Activated CD4-positive, alpha-beta memory T cell treated with anti-CD3 and anti-CD28 coated beads for 36 hours (primary cell): Measurements from ENCODE around the gene PSMD9. TPM values are rescaled to one million over a fixed set of nuclear protein-coding genes. Genes with fewer than 3 reads are reported as not detected.

Source experiments
- CTCF ChIA-PET: fragments of 350-600 bp; sonication (Branson Sonifier 250); formaldehyde crosslinking; loops from one replicate; lab custom pipeline; 2021; ENCODE audit warnings: antibody characterized with exemption, inconsistent platforms; lab: Charles Lee
- POLR2A ChIA-PET: fragments of 350-600 bp; sonication (Branson Sonifier 250); formaldehyde crosslinking; loops from one replicate; lab custom pipeline; 2021; ENCODE audit warnings: antibody characterized with exemption; lab: Charles Lee
- DNase-seq: peaks from one replicate; pipeline ENCODE4 v3.0.0-alpha.2; 2020
- H3K27ac Mint-ChIP-seq: one replicate; pipeline ENCODE4 v1.8.0; 2021; ENCODE audit warnings: mixed read lengths
- H3K27me3 Mint-ChIP-seq: one replicate; pipeline ENCODE4 v1.8.0; 2021; ENCODE audit warnings: mixed read lengths
- H3K36me3 Mint-ChIP-seq: one replicate; pipeline ENCODE4 v1.8.0; 2021; ENCODE audit warnings: mixed read lengths
- H3K4me1 Mint-ChIP-seq: one replicate; pipeline ENCODE4 v1.8.0; 2021; ENCODE audit warnings: low read depth, mixed read lengths
- H3K4me3 Mint-ChIP-seq: one replicate; pipeline ENCODE4 v1.8.0; 2021; ENCODE audit warnings: mild to moderate bottlenecking, mixed read lengths
- H3K9me3 Mint-ChIP-seq: one replicate; pipeline ENCODE4 v1.8.0; 2021; ENCODE audit warnings: mixed read lengths
- intact Hi-C: fragments of 100-400 bp; cut with micrococcal nuclease; formaldehyde crosslinking; loops from one replicate; pipeline ENCODE4 v1.15.1; 2023
- total RNA-seq, 2 experiments: library from RNA; stranded (reverse); gene quantifications; one replicate each; pipeline ENCODE4 v1.2.3, GENCODE V29; 2021

Gene PSMD9
- total RNA-seq, 2 experiments from 2014 or later: 60.7 to 64.1 TPM

DNA sequence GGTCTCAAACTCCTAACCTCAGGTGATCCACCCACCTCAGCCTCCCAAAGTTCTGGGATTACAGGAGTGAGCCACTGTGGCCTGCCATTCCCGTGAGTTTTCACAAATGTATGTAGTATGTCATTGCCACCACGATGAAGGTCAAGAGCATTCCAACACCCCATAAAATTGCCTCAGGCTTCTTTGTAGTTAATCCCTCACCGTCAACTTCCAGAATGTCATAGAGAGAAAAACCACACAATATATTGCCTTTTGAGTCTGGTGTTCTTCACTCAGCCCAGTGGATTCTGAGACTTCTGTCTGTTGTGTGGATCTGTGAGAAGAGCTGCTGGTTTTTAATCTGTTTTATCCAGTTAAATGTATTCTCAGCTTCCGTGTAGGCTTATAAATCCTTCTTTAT, 17.2 kb downstream of the PSMD9 start:
- H3K27ac Mint-ChIP-seq: no peak overlapping the region
- POLR2A ChIA-PET: no interaction called here
- peaks cover 6% of the 10 kb centered on the region for H3K4me1 Mint-ChIP-seq
- intact Hi-C loops: no loop called here
- no peaks in the 10 kb centered on the region for H3K9me3 Mint-ChIP-seq
- H3K27me3 Mint-ChIP-seq: no peaks in the 10 kb centered on the region
- CTCF ChIA-PET: no interaction called here
- peaks cover 42% of the 10 kb centered on the region for H3K36me3 Mint-ChIP-seq
- no peak overlapping the region for H3K4me3 Mint-ChIP-seq
- no peak for DNase-seq

DNA sequence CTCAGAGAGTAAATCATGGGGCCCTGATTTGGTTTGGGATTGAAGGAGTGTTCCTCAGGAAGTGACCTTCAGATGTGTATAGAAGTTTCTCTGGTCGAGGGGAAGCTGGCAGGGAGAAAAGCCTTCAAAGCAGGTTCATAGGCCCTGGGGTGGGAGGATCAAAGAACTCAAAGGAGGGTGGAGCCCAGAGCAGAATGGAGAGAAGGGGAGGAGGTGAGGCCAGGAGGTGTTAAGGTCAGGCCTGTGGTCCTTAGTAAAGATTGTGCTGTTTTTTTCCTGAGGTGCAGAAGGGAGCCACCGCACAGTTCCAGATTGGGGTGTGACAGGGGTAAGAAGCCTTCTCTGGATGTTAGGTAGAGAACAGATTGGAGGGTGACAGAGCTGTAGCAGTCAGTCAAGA, 20.1 kb downstream of the PSMD9 start:
- Mint-ChIP-seq H3K9me3 (no peaks in the 10 kb centered on the region), H3K36me3 (peaks cover 33% of the 10 kb centered on the region), H3K27me3 (no peaks in the 10 kb centered on the region), H3K27ac (no peak overlapping the region), H3K4me1 (peaks cover 12% of the 10 kb centered on the region), H3K4me3 (no peak overlapping the region)
- ChIA-PET CTCF (no interaction called here), POLR2A (interaction anchor here (0.6 kb wide), 1 partner anchor 1411 kb away, joined by 4 read pairs; no protein-coding TSS in a partner anchor)
- intact Hi-C loops: loop anchor here (1.0 kb wide), 1 partner anchor 14 kb away; no protein-coding TSS in a partner anchor
- no peak for DNase-seq

DNA sequence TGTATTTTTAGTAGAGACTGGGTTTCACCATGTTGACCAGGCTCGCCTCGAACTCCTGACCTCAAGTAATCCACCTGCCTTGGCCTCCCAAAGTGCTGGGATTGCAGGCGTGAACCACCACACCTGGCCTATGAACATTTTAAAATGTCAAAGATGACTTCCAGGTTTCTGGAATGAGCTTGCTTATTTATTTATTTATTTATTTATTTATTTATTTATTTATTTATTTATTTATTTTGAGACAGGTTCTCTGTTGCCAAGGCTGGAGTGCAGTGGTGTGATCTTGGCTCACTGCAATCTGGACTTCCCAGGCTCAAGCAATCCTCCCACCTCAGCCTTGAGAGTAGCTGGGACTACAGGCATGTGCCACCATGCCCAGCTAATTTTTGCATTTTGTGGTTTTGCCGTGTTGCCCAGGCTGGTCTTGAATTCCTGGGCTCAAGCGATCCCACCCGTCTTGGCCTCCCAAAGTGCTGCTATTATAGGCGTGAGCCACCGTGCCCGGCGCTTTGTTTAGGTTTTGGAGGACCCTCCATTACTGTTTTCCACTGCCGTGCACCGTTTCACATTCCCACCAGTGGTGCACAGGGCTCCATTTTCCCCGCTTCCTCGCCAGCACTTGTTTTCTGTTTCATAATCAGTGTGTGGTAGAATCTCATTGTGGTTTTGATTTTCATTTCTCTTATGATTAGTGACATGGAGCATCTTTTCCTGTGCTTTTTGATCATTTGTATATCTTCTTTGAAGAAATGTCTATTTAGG, 23.4 kb downstream of the PSMD9 start:
- intact Hi-C loops: loop anchor here (2.0 to 10.0 kb wide), 2 partner anchors 79 to 113 kb away; partner anchors contain the start of gene BCL7A
- ChIA-PET POLR2A (interaction anchor here (1.2 kb wide), 1 partner anchor 24 kb away, joined by 3 read pairs; the partner anchor contains the start of gene PSMD9), CTCF (interaction anchor here (0.6 to 2.1 kb wide), 6 partner anchors 24 to 328 kb away, joined by 3 to 9 read pairs (median 4); partner anchors contain the start of gene PSMD9)
- Mint-ChIP-seq H3K4me1 (peaks cover 12% of the 10 kb centered on the region), H3K27me3 (no peaks in the 10 kb centered on the region), H3K9me3 (no peaks in the 10 kb centered on the region), H3K36me3 (peaks cover 27% of the 10 kb centered on the region), H3K4me3 (peak overlapping the region; percentile 31), H3K27ac (peak overlapping the region; percentile 66)
- peak; percentile 69 for DNase-seq

DNA sequence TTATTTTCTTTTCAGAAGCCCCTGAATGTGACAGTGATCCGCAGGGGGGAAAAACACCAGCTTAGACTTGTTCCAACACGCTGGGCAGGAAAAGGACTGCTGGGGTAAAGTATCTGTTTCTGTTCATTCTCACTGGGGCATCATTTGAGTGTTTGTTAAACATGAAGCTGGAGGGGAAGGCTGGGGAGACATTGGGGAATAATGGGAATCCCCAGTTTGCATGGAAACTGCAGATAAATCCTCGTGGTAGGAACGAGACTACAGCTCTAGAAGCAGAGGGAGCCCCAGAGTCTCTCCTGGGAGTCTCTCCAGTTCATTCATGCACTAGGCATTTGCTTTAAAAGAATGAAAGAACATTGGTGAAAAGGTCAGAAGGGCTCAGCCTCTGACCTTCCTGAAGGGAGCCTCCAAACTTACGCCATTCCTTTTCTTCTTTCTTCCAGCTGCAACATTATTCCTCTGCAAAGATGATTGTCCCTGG, 27.3 kb downstream of the PSMD9 start:
- H3K27ac Mint-ChIP-seq: no peak overlapping the region
- POLR2A ChIA-PET: no interaction called here
- no peak for DNase-seq
- H3K4me1 Mint-ChIP-seq: peaks cover 20% of the 10 kb centered on the region
- CTCF ChIA-PET: interaction anchor here (4.6 kb wide), 1 partner anchor 122 kb away, joined by 23 read pairs; the partner anchor contains the start of gene RHOF
- no peaks in the 10 kb centered on the region for H3K27me3 Mint-ChIP-seq
- no peaks in the 10 kb centered on the region for H3K9me3 Mint-ChIP-seq
- peaks cover 20% of the 10 kb centered on the region for H3K36me3 Mint-ChIP-seq
- H3K4me3 Mint-ChIP-seq: no peak overlapping the region
- intact Hi-C loops: loop anchor here (10.0 kb wide), 1 partner anchor 109 kb away; the partner anchor contains the start of gene BCL7A

DNA sequence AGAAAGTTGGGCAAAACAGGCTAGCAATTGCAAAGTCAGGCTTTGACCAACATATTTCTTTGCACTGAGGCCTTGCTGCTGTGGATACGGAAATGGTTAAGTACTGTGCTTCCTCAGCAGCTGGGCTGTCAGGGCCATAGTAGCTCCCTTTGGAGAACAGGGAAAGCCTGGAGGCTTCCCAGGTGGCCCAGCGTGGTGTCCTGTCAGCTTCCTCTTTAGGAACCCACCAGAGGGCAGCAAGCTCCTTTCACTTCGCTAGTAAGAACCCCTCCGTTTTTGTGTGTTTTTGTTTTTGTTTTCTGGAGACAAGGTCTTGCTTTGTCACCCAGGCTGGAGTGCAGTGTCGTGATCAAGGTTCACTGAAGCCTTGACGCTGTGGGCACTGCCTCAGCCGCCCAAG, 28.1 kb downstream of the PSMD9 start:
- ChIA-PET POLR2A (no interaction called here), CTCF (interaction anchor here (0.6 to 4.6 kb wide), 4 partner anchors 29 to 315 kb away, joined by 3 to 23 read pairs (median 3); partner anchors contain the start of genes PSMD9 and RHOF)
- H3K4me3 Mint-ChIP-seq: no peak overlapping the region
- no peak for DNase-seq
- no peak overlapping the region for H3K27ac Mint-ChIP-seq
- H3K4me1 Mint-ChIP-seq: peaks cover 20% of the 10 kb centered on the region
- H3K36me3 Mint-ChIP-seq: peaks cover 16% of the 10 kb centered on the region
- intact Hi-C loops: loop anchor here (10.0 kb wide), 1 partner anchor 108 kb away; the partner anchor contains the start of gene BCL7A
- no peaks in the 10 kb centered on the region for H3K9me3 Mint-ChIP-seq
- H3K27me3 Mint-ChIP-seq: no peaks in the 10 kb centered on the region

DNA sequence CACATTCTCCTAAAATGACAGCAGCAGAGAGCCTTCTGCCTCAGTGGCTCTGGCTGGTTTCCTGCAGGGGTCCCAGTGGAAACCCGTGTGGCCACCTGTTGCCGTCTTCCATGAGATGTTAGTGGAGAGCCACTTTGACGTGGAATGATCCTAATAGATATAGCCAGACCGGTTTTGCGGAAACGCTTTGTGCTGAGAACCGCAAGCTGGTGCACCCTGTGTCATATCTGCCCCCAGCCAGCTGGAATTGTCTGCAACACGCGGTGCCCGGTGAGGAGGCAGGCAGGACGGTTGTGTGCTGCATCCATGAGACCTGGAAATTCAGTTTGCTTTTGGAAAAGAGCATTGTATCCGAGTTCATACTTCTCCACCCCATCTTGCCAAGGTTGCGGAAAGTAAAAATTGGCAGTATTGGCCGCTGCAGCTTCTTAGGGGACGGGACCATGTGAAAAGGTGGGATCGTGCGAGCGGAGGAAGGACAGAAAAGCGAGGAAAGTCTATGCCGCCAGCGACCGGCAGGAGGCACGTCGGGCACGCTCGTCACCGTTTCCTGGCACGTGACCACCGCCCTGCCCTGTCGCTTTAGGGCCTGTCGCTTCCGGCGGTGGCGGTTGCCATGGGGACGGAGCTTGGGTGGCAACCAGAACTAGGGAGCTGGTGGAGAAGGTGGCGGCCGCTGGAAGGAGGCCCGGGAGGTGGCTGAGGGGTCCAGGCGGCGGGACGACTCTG, 29.5 kb downstream of the PSMD9 start, which contains the start of gene CFAP251:
Gene CFAP251, plus strand, starts transcription at position 643 of the 729 bp plus-strand sequence. CDS start 2,714 bp downstream, outside the sequence.
- H3K36me3 Mint-ChIP-seq: peaks cover 12% of the 10 kb centered on the region
- H3K9me3 Mint-ChIP-seq: no peaks in the 10 kb centered on the region
- H3K4me3 Mint-ChIP-seq: peak within 1 kb of the TSS; percentile 77
- ChIA-PET CTCF (interaction anchor here (0.6 to 4.6 kb wide), 14 partner anchors 16 to 205 kb away, joined by 3 to 23 read pairs (median 4); partner anchors contain the start of genes PSMD9, RHOF and TMEM120B), POLR2A (interaction anchor here (1.2 to 1.6 kb wide), 2 partner anchors 24 to 74 kb away, joined by 3 to 4 read pairs; no protein-coding TSS in a partner anchor)
- DNase-seq: peak; percentile 98
- no peaks in the 10 kb centered on the region for H3K27me3 Mint-ChIP-seq
- peak within 1 kb of the TSS; percentile 84 for H3K27ac Mint-ChIP-seq
- H3K4me1 Mint-ChIP-seq: peaks cover 14% of the 10 kb centered on the region
- intact Hi-C loops: loop anchor here (1.0 to 10.0 kb wide), 3 partner anchors 29 to 107 kb away; partner anchors contain the start of genes BCL7A and PSMD9

DNA sequence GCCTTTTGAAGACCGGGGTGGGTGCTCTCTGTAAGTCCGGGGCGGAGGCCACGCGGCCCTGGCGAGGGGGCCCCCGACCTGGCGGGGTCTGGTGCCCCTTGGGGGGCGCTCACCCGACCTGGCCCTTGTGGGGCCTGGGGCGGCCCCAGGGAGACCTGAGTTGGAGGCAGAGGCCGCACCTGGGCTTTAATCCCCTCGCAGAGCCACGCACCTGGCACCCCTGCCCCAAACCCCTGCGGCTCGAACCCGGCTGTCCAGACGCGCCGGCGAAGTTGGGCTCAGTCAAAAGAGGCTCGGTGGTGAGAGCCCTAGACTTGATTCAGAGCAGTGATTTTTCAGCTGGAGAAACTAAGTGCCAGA, 30.1 kb downstream of the PSMD9 start:
- POLR2A ChIA-PET: interaction anchor here (1.2 to 1.6 kb wide), 2 partner anchors 25 to 73 kb away, joined by 3 to 4 read pairs; no protein-coding TSS in a partner anchor
- intact Hi-C loops: loop anchor here (1.0 to 10.0 kb wide), 3 partner anchors 30 to 106 kb away; partner anchors contain the start of genes BCL7A and PSMD9
- Mint-ChIP-seq H3K27me3 (no peaks in the 10 kb centered on the region), H3K27ac (no peak overlapping the region), H3K9me3 (no peaks in the 10 kb centered on the region), H3K4me1 (peaks cover 14% of the 10 kb centered on the region), H3K36me3 (peaks cover 10% of the 10 kb centered on the region), H3K4me3 (peak overlapping the region; percentile 77)
- no peak for DNase-seq
- CTCF ChIA-PET: interaction anchor here (0.9 to 4.6 kb wide), 13 partner anchors 15 to 206 kb away, joined by 3 to 23 read pairs (median 4); partner anchors contain the start of genes PSMD9, RHOF and TMEM120B

DNA sequence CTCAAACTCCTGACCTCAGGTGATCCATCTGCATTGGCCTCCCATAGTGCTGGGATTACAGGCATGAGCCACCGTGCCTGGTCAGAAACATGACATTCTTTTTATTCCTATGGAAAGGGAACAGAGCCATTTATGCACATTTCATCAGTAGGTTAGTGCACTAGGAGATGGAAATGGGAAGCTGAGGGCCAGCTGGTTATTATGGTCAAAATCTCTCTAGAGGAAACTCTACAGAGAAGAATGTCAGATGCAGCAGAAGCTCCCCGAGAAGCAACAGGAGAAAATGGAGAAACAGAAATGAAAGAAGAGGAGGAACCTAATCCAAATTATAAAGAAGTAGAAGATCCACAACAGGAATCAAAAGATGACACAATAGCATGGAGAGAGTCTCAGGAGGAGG, 32.5 kb downstream of the PSMD9 start:
- peaks cover 10% of the 10 kb centered on the region for H3K36me3 Mint-ChIP-seq
- ChIA-PET POLR2A (no interaction called here), CTCF (no interaction called here)
- peaks cover 14% of the 10 kb centered on the region for H3K4me1 Mint-ChIP-seq
- H3K9me3 Mint-ChIP-seq: no peaks in the 10 kb centered on the region
- no peak overlapping the region for H3K4me3 Mint-ChIP-seq
- no peak for DNase-seq
- intact Hi-C loops: no loop called here
- no peak overlapping the region for H3K27ac Mint-ChIP-seq
- no peaks in the 10 kb centered on the region for H3K27me3 Mint-ChIP-seq

DNA sequence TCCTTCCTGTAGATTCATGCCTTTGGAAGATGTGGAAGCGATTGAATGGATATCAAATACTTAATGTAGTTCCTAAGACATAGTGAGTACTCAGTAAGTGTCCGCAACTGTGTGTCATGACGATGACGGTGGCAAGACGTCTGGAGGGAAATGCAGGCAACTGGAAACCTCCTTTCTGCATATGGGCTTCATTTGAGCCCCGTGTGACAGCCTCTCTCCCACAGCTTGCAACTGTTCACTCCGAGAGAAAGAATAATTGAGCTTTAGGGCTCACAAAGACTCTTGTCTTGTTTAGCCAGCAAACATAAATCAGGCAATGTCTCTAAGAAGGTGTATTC, 36.7 kb downstream of the PSMD9 start:
- intact Hi-C loops: no loop called here
- ChIA-PET POLR2A (no interaction called here), CTCF (no interaction called here)
- no peaks in the 10 kb centered on the region for H3K4me1 Mint-ChIP-seq
- no peaks in the 10 kb centered on the region for H3K27me3 Mint-ChIP-seq
- no peak overlapping the region for H3K4me3 Mint-ChIP-seq
- H3K9me3 Mint-ChIP-seq: no peaks in the 10 kb centered on the region
- no peak for DNase-seq
- no peak overlapping the region for H3K27ac Mint-ChIP-seq
- no peaks in the 10 kb centered on the region for H3K36me3 Mint-ChIP-seq

DNA sequence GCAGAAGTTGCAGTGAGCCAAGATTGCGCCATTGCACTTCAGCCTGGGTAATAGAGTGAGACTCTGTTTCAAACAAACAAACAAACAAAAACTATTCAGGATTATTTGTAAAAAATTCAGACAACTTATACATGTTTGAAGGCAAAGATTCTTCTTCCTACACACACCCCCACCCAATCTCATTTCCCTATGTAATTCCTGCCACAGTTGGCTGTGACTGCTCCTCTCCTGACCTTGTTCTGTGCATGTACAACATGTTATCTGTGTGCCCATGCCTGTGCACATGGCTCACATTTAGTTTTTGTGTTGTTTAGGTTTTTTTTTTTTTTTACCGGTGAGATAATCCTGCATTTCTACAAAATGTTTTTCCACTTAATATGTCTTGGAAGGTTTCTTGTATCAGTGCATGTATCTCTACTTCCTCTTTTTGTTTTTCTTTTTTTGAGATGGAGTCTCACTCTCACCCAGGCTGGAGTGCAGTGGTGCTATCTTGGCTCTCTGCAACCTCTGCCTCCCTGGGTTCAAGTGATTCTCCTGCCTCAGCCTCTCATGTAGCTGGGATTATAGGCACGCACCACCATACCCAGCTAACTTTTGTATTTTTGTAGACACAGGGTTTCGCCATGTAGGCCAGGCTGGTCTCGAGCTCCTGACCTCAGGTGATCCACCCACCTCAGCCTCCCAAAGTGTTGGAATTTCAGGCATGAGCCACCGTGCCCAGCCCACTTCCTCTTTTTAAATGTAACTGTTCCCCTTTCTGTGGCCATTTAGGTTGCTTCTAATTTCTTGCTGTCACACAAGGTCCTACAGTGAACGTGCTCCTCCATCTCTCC, 38.5 kb downstream of the PSMD9 start:
- no peaks in the 10 kb centered on the region for H3K4me1 Mint-ChIP-seq
- H3K27ac Mint-ChIP-seq: no peak overlapping the region
- POLR2A ChIA-PET: no interaction called here
- no peaks in the 10 kb centered on the region for H3K9me3 Mint-ChIP-seq
- DNase-seq: no peak
- CTCF ChIA-PET: interaction anchor here (1.0 kb wide), 1 partner anchor 104 kb away, joined by 3 read pairs; no protein-coding TSS in a partner anchor
- H3K27me3 Mint-ChIP-seq: no peaks in the 10 kb centered on the region
- H3K36me3 Mint-ChIP-seq: no peaks in the 10 kb centered on the region
- intact Hi-C loops: no loop called here
- no peak overlapping the region for H3K4me3 Mint-ChIP-seq

DNA sequence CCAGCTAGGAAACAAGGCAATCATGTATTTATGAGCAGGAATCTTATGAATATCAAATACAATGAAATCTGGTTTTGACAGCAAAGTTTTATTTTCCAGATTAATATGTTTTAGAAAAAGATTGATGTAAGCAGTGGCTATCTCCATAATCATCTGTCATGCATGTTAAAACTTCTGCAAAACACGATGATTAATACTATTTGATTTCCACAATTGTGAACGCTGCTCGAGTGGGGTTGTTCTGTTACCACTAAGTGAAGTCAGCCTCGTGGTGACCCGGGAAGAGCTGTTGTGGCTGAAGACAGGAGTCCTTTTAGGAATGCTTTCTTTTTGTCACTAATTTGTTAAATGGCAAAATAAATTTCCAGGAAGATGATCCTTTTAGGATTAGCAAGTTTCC, 39.2 kb downstream of the PSMD9 start:
- H3K9me3 Mint-ChIP-seq: no peaks in the 10 kb centered on the region
- DNase-seq: no peak
- intact Hi-C loops: no loop called here
- H3K27me3 Mint-ChIP-seq: no peaks in the 10 kb centered on the region
- CTCF ChIA-PET: interaction anchor here (1.0 kb wide), 1 partner anchor 103 kb away, joined by 3 read pairs; no protein-coding TSS in a partner anchor
- no peak overlapping the region for H3K4me3 Mint-ChIP-seq
- no peaks in the 10 kb centered on the region for H3K36me3 Mint-ChIP-seq
- POLR2A ChIA-PET: no interaction called here
- H3K4me1 Mint-ChIP-seq: no peaks in the 10 kb centered on the region
- no peak overlapping the region for H3K27ac Mint-ChIP-seq
